K562 (cell line): Measurements from ENCODE around the gene ATP8A1. TPM values are rescaled to one million over a fixed set of nuclear protein-coding genes. Genes with fewer than 3 reads are reported as not detected.

Experiments used
- MEIS2 ChIP-seq: fragments of 450-650 bp; IDR thresholded peaks from 2 replicates; pipeline ENCODE4 v1.6.1; 2014; ENCODE audit warnings: mild to moderate bottlenecking; ENCODE audit not compliant: partially characterized antibody
- MIER1 ChIP-seq: fragments of 450-650 bp; IDR thresholded peaks from 2 replicates; pipeline ENCODE4 v1.6.1; 2016; ENCODE audit warnings: antibody characterized with exemption, mild to moderate bottlenecking, low read depth
- ZBTB7A ChIP-seq: IDR thresholded peaks from 2 replicates; pipeline ENCODE4 v1.6.1; 2011; ENCODE audit warnings: low read depth, mild to moderate bottlenecking, low read length, moderate library complexity, borderline replicate concordance; ENCODE audit not compliant: control insufficient read depth
- ZNF644 ChIP-seq: fragments of 200-800 bp; sonication (Bioruptor generic); IDR thresholded peaks from 2 replicates; pipeline ENCODE4 v1.6.1; 2016; ENCODE audit warnings: low read depth, missing genetic modification characterization, missing compliant biosample characterization
- polyA plus RNA-seq, 8 experiments: library from polyadenylated mRNA; depleted of rRNA in 4 of 8; stranded (reverse) in 5 of 8; unstranded in 3 of 8; fragments of >200 nt; fragmentation: Nextera tagmentation in 2 of 8; fragmentation: Illumina TruSeq in 1 of 8; extraction: Ambion mirVana in 2 of 8; extraction: Trizol in 1 of 8; gene quantifications; 2 replicates each; pipeline versions ENCODE4 v1.2.1 to v1.2.3, GENCODE V29; 2011 to 2014; ENCODE audit warnings: inconsistent platforms in 1 of 8, missing spikeins in 1 of 8
- total RNA-seq, 7 experiments: library from RNA; depleted of rRNA in 6 of 7; stranded (reverse); fragments of >200 nt in 6 of 7; fragmentation: Illumina TruSeq in 2 of 7; extraction: Trizol in 2 of 7; gene quantifications; 2 replicates each; pipeline versions ENCODE4 v1.2.1 to v1.2.3, GENCODE V29; 2011 to 2021; ENCODE audit warnings: low replicate concordance in 1 of 7
- TF ChIP-seq, protein P1 (sequence below), 3 experiments: fragments of 200-800 bp in 1 of 3; fragments of 250-450 bp in 1 of 3; fragments of 450-650 bp in 1 of 3; sonication (Bioruptor Pico) in 1 of 3; sonication (Bioruptor generic) in 1 of 3; formaldehyde crosslinking in 1 of 3; IDR thresholded peaks; 2 replicates each; pipeline versions ENCODE4 v1.6.1 to v1.8.0; 2016 to 2022; ENCODE audit warnings: mild to moderate bottlenecking in 2 of 3, missing genetic modification characterization in 2 of 3, missing compliant biosample characterization in 1 of 3, moderate library complexity in 1 of 3
- TF ChIP-seq, protein P2 (sequence below): fragments of 450-650 bp; IDR thresholded peaks from 2 replicates; pipeline ENCODE4 v1.6.1; 2014; ENCODE audit warnings: low read depth, mild to moderate bottlenecking, moderate library complexity, borderline replicate concordance
- TF ChIP-seq, protein P3 (sequence below): fragments of 450-650 bp; formaldehyde crosslinking; IDR thresholded peaks from 2 replicates; pipeline ENCODE4 v1.4.0; 2020; ENCODE audit warnings: mild to moderate bottlenecking, moderate library complexity

The ATP8A1 gene
- total and polyA plus RNA-seq, 9 of the 15 experiments (the other 6 are each of a cell fraction or from before 2014, with no cell fraction given): 0.05 to 0.29 (median 0.07) TPM; not detected in 2

DNA sequence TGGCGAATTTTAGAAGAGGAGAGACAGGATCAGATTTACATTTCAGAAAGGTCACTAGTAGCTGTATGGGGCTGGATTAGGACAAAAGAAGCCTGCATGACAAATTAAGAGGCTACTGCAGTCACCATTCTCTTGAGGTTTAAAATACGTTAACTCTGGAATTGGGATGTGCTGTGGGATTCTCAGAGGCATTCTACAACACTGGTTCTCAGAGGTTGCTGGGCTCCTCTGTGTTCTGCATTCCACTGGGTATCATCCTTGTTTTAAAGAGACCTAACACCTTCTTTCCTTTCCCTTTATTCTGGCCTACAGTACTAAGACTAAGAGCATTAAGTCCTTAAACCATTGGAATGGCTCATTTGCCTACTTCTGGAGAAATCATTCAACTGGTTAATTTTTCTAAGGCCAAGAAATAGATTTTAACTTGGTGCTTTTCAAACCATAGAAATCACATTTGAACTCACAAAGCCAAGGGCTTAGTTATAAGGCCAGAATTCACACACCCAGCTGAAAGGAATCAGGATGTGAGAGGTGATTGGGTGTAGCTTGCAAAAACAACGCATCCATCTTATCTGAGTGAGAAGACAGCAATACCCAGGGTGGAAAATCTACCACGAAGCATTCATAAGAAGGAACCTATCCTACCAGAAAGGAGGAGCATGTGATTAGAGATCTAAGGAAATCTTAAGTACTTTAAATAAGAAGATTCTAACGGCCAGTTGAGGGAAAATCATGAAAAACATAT, 143.0 kb downstream of the ATP8A1 start (continued):
- TF ChIP-seq, protein P1, sequence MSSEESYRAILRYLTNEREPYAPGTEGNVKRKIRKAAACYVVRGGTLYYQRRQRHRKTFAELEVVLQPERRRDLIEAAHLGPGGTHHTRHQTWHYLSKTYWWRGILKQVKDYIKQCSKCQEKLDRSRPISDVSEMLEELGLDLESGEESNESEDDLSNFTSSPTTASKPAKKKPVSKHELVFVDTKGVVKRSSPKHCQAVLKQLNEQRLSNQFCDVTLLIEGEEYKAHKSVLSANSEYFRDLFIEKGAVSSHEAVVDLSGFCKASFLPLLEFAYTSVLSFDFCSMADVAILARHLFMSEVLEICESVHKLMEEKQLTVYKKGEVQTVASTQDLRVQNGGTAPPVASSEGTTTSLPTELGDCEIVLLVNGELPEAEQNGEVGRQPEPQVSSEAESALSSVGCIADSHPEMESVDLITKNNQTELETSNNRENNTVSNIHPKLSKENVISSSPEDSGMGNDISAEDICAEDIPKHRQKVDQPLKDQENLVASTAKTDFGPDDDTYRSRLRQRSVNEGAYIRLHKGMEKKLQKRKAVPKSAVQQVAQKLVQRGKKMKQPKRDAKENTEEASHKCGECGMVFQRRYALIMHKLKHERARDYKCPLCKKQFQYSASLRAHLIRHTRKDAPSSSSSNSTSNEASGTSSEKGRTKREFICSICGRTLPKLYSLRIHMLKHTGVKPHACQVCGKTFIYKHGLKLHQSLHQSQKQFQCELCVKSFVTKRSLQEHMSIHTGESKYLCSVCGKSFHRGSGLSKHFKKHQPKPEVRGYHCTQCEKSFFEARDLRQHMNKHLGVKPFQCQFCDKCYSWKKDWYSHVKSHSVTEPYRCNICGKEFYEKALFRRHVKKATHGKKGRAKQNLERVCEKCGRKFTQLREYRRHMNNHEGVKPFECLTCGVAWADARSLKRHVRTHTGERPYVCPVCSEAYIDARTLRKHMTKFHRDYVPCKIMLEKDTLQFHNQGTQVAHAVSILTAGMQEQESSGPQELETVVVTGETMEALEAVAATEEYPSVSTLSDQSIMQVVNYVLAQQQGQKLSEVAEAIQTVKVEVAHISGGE (CRISPR knock-in tag; IDR thresholded peaks at IDR 0.05): no peak
- TF ChIP-seq, protein P2, sequence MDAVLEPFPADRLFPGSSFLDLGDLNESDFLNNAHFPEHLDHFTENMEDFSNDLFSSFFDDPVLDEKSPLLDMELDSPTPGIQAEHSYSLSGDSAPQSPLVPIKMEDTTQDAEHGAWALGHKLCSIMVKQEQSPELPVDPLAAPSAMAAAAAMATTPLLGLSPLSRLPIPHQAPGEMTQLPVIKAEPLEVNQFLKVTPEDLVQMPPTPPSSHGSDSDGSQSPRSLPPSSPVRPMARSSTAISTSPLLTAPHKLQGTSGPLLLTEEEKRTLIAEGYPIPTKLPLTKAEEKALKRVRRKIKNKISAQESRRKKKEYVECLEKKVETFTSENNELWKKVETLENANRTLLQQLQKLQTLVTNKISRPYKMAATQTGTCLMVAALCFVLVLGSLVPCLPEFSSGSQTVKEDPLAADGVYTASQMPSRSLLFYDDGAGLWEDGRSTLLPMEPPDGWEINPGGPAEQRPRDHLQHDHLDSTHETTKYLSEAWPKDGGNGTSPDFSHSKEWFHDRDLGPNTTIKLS: no peak
- no peak for TF ChIP-seq MIER1
- TF ChIP-seq ZNF644 (tag): no peak
- TF ChIP-seq, protein P3, sequence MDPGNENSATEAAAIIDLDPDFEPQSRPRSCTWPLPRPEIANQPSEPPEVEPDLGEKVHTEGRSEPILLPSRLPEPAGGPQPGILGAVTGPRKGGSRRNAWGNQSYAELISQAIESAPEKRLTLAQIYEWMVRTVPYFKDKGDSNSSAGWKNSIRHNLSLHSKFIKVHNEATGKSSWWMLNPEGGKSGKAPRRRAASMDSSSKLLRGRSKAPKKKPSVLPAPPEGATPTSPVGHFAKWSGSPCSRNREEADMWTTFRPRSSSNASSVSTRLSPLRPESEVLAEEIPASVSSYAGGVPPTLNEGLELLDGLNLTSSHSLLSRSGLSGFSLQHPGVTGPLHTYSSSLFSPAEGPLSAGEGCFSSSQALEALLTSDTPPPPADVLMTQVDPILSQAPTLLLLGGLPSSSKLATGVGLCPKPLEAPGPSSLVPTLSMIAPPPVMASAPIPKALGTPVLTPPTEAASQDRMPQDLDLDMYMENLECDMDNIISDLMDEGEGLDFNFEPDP (CRISPR knock-in tag): no peak
- no peak for TF ChIP-seq ZBTB7A
- no peak for TF ChIP-seq MEIS2
- TF ChIP-seq, all 486 proteins: peak for 0
